GM21360 (cell line): ENCODE results near the gene NUTM2B.
"Not testable (repeated sequence)": the region's sequence is repeated elsewhere in the genome, so short reads cannot be mapped to it uniquely, and the experiment has no call there.

Experiments used
- ATAC-seq: cut with Tn5 transposase; IDR thresholded peaks from one replicate; pipeline ENCODE4 v1.9.1; 2021; ENCODE audit warnings: mild to moderate bottlenecking, moderate library complexity; ENCODE audit not compliant: unreplicated experiment

Gene NUTM2B

GRCh38 chr10:79726620-79727019, 23.6 kb downstream of the NUTM2B start:
- ATAC-seq, result not testable (repeated sequence)

- ATAC-seq, result not testable (repeated sequence)
Measured at GRCh38 chr10:79744844-79745243, 41.8 kb downstream of the NUTM2B start.

DNA sequence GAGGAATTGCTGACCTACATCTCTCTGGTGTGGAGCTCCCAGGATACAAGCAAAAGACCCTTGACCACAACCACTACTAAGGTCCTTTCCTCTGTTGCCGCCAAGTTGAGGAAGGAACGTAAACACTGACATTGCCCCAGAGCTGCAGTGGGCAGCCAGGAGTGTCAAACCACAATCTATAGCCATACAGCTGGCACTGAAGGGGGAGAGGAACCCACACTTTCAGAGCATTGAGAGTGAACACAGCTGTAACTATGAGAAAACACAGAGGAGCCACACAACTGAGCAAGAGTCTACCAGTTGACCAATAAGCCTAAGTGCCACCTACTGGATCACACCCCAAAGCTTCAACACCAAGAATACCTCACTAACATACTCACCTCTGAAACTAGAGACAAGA, 45.5 kb downstream of the NUTM2B start:
- ATAC-seq, result not testable (repeated sequence)

DNA sequence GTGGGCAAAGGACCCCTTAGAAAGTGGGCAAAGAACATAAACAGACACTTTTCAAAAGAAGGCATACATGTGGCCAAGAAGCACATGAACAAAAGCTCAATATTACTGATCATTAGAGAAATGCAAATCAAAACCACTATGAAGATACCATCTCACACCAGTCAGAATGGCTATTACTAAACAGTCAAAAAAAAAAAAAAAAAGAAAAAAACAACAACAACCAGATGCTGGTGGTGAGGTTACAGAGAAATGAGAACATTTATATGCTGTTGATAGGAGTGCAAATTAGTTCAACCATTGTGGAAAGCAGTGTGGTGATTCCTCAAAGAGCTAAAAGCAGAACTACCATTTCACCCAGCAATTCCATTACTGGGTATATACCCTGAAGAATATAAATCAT, 50.6 kb downstream of the NUTM2B start:
- not testable (repeated sequence) for ATAC-seq

DNA sequence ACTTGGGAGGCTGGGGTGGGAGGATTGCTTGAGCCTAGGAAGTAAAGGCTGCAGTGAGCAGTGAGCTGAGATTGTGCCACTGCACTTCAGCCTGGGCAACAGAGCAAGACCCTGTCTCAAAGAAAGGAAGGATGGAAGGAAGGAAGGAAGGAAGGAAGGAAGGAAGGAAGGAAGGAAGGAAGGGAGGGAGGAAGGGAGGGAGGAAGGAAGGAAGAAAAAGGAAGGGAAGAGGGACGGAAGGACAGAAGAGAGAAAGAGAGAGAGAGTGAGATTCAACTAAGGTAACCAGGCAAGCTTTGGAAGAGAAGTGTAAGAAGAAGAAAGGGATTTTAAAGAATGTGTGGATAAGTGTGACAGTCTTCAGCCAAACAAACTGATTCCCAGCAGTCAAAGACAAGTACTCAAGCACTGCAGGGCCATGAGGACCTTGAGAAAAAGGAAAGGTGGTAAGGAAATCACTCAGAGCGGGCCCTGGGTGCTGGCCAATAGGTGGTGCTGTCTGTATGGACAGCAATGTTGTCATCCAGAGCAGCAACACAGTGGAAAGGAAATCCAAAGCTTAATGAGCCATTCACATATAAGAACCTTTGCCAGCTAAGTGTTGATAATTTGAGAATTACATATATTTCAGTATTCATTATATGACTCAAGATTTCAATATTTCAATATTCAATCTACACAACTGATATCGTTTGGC, 55.4 kb downstream of the NUTM2B start:
- ATAC-seq, result not testable (repeated sequence)
